Measurements from ENCODE around the gene RAB29.

Gene RAB29

GRCh38 chr1:205770618-205771017, 4.7 kb downstream of the RAB29 start:
- no peak for TF ChIP-seq CTCF (IDR thresholded peaks at IDR 0.05)

- no peak for TF ChIP-seq CTCF (IDR thresholded peaks at IDR 0.05)
Measured at GRCh38 chr1:205769641-205770365, 5.5 kb downstream of the RAB29 start.

- no peak for TF ChIP-seq CTCF (IDR thresholded peaks at IDR 0.05)
Measured at GRCh38 chr1:205767248-205767647, 8.0 kb downstream of the RAB29 start.

- no peak for TF ChIP-seq CTCF (IDR thresholded peaks at IDR 0.05)
Measured at GRCh38 chr1:205766570-205766969, 8.7 kb downstream of the RAB29 start.

GRCh38 chr1:205766038-205766437, 9.2 kb downstream of the RAB29 start:
- TF ChIP-seq CTCF (IDR thresholded peaks at IDR 0.05), result no peak

- TF ChIP-seq CTCF (IDR thresholded peaks at IDR 0.05), result no peak
Measured at GRCh38 chr1:205764578-205764977, 10.7 kb downstream of the RAB29 start.

GRCh38 chr1:205763980-205764379, 11.3 kb downstream of the RAB29 start:
- TF ChIP-seq CTCF (IDR thresholded peaks at IDR 0.05), result no peak

- TF ChIP-seq CTCF (IDR thresholded peaks at IDR 0.05), result no peak
Measured at GRCh38 chr1:205760606-205761005, 14.7 kb downstream of the RAB29 start.
